GM19238 (cell line): ENCODE measurements around the gene WDFY4.

Source experiments
- DNase-seq: peaks from one replicate; pipeline ENCODE4 v3.0.0; 2011; ENCODE audit warnings: low spot score; ENCODE audit not compliant: insufficient read length

Gene WDFY4

DNA sequence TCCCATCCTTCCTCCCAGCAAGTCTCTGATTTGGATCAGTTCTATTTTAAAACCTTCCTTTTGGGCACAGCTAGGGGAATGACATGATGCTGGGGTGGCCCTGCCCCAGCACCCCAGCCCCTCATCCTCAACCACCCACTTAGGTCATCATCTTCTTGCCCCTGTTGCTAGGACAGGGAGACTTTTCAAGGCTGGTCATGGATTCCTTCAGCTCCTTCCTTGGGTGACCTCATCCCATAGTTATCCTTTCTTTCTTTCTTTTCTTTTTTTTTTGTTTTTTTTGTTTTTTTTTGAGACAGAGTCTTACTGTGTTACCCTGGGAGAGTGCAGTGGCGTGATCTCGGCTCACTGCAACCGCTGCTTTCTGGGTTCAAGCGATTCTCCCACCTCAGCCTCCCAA lies 127.2 kb downstream of the WDFY4 start:
- no peak for DNase-seq

DNA sequence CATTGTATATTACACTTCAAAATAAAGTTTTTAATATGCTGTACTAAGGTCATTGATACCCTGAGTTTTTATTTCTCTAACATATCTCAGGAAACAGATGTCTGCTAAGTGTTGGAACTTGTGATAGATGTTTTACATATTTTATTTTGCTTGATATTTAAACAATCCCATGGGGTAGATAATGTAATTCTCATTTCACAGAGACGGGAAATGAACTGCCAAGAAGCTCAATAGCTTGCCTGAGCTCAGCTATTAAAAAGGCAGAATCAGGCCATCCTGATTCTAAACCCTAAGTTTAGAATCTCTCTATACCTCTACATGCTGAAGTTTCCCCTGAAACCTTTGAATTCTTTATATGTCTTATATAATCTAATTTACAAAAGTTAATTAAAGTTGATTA lies 128.6 kb downstream of the WDFY4 start:
- DNase-seq, result no peak

DNA sequence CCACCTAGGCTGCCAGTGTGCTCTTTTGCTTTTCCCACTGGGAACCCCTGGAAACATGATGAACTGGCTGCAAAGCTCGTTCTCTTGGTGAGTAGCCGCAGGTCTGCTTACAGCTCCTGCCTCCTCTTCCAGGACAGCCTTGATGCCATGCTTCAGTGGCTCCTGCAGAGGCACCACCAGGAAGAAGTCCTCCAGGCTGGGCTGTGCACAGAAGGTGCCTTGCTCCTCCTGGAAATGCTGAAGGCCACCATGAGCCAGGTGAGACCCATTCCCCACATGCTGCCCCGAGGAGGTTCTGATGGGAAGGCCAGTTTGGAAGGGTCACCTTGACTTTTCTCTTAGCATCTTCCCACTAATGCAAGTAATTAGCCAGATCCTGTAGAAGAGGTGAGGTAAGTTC lies 129.2 kb downstream of the WDFY4 start:
- DNase-seq, result no peak

DNA sequence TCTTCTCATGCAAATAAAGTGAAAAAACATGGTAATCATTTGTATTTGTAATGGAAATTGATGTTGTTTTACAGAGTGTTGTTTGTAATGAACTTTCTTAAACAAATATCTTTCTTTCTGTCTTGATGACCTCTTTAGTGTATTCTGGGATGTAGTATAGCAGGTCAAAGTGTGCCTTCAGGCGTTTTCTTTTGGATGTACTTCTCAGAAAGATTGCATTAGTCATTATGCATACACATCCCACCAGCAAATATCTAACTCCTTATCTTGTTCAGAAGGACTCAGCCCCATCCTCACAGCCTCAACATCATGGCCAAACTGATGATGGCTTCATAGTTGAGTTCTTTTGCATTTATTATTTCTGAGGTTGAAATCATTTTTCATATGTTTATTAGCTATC lies 130.3 kb downstream of the WDFY4 start:
- DNase-seq, result no peak

DNA sequence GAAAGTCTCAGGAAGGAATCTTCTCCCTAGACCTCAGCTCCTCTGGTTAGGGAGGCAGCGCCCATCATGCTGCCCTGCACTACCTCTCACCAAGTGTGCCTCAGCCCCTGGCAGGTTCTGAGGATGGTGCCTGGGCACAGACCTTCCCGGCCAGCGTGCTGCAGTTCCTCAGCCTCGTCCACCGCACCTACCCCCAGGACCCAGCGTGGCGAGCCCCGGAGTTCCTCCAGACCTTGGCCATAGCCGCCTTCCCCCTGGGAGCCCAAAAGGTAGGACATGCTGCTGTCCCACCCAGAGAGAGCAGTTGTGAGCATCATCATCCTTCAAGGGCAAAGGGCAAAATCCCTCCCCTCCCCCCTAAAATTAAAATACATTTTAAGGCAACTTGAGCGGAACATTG lies 132.5 kb downstream of the WDFY4 start:
- DNase-seq, result no peak

DNA sequence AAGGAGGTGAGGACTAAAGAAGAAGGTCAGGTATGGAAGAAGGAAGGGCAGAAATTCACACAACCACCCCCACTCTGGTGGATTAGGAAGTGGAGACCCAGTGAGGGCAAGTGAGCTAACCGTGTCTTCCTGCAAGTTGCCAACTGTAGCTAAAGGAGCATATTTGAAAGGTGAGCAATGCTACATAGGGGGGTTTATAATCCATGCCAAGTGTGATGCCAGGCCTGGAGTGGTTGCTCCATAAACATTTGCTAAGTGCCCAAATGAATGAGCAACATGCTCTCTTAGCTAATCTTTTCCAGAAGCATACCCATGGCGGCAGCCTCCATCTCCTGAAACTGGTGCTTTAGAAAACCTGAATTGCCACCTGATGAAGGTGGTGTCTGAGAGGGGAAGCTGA lies 133.4 kb downstream of the WDFY4 start:
- DNase-seq, result no peak

DNA sequence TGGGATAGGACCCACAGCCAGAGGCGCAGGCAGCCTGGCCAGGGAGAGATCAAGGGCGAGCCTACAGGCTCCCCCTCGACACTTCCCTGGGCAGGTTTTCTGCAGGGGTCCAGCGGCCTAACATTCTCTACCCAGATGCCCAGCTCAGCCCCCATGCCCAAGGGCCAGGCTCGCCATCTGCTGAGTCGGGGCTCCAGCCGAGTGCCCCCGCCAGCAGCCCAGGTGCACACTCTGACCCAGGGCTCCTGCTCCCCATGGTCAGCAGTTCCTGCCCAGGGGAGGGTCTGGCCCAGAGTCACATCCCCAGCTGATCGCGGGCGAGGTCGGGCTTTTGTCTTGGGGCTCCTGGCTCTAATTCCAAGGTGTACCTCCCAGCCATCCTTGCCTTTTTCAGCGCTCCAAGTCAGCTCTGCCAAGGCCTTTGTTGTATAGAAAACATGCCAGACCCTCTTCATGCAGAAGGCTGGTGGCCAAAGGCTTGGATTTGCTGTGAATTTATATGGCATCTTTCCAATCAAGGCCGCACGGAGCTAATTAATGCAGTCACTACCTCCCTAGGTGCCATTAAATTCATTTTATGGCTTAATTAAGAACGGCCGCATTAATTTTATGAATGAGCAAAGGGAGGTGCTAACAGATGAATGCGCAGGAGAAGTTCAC lies 134.3 kb downstream of the WDFY4 start:
- no peak for DNase-seq

DNA sequence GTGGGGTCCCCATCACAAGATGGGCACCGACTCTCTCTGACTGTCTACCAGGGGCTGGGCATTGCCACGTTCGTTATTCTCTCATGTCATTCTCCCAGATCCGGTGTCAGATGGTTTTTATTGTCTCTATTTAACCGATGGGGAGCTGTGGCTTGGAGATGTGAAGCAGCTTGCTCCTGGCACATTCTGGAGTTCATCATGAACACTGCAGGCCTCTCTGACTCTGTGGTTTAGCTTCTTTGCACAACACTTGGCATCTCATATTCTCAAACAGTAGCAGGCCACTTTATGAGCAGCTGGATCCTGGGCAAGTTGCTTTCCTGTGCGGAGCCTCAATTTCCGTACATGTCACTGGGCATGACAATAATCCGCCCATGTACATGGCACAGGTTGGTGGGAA lies 135.1 kb downstream of the WDFY4 start:
- DNase-seq, result no peak

DNA sequence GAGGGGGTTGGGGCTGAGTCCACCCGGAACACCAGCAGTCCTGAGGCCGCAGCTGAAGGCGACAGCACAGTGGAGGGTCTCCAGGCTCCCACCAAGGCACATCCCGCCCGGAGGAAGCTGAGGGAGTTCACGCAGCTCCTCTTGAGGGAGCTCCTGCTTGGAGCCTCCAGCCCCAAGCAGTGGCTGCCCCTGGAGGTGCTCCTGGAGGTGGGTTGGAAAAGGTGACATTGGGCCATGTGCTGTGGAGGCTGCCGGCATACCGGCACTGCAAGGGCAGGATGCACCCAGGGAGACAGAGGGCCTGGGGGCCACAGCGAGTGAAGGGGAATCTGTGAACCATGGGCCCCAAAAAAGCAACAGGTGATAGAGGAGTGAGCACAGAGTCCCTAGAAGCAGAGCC lies 135.6 kb downstream of the WDFY4 start:
- no peak for DNase-seq

DNA sequence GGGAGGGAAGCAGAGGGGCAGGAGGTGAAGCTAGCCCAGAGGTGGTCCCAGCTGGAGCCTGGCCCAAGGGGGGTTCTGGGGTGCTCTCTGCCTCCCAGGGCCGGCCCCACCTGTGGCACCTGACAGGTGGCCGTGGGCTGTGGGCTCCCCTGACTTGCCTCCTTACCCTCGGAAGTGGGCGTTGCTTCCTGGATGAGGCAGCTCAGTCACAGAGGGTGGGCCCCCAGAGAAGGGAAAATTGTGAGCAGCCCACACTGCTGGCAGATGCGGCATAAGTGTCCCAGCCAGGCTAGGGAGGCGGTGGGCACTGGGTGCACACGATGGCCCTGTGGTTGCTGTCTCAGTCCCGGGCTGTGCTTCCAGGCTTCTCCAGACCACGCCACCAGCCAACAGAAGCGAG lies 136.0 kb downstream of the WDFY4 start:
- DNase-seq, result no peak

DNA sequence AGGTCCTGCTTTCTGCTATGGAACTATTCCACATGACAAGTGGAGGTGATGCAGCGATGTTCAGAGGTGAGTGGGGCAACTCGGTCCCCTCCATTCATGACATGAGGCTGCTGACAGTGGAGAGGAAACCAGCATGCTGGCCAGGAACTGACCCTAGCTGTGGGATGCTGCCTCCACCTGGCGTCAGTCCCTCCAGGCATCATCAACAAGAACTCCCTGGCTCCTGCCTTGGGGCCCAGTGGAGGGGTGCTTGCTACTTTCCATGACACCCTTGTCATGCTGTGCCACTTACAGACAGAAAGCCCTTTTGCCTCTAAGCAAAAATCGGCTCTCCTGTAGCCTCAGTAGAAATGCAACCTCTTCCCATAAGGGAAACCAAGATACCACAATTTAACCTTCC lies 136.4 kb downstream of the WDFY4 start:
- no peak for DNase-seq

DNA sequence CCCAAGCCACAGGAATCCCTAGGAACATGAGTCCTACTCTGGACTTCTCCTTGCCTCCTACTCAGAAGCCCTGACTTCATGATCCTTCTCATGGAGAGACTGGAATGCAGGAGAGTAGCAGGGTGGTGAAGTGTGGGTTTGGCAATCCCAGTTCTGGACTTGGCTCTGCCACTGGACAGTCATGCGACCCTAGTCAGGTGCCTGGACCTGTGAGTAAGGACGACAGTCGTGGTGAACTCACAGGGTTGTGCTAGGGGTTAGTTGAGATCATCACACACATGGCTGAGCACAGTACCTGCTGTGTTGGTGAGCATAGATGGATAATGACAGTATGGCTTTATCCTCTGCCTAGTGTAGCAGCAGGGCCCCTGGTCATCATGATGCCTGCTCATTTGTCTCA lies 137.0 kb downstream of the WDFY4 start:
- no peak for DNase-seq

DNA sequence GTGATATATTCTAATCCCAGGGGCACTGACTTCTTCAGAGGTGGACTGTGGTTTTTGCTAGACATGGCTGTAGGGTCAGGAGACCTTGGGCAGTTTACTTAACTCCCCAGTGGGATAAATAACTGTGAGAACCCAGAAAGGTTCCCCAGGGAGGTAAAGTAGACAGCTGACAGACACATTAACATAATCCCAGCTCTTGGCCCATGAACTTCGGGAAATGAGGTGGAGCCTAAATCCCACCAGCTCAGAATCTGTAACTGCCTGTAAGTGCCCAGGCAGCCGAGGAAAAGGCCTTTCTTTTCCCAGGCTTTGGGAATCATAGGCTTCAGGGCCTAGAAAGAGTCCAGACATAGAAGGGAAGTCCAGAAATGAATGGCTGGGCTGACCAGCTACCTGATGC lies 149.0 kb downstream of the WDFY4 start:
- DNase-seq, result no peak

DNA sequence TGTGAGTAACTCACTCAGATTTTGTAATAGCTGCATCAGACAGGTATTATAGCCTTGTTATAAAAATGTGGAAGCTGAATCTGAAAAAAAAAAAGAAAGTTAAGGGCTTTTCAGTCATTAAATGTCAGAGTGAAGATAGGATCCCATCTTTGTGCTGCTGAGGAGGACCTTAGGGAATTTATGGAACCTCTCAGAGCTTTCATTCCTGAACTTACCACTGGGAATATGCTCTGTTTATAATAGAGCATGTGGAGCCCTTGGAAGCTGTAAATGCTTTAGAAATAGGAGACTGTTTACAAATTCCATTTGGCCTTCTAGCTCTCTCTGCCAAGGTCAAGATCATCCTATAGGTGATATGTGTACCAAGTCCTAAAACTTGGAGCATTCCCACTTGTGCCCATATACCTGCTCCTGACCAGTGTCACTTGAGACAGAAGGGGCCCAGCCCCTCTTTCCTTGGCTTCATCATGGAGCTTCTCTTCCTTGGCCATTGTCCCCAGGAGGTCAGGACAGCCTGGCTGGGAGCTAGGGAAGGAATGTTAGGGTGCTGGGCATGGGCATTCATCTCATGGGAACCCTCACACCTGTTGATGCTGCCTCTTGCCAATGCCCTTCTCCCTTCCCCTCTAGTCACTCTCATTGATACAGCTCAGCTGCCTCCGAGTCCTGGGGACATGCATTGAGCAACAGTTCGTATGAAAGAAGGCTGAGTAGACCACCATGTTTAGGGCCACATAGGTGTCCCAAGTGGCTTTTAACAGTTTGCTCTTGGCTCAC lies 149.7 kb downstream of the WDFY4 start:
- no peak for DNase-seq

DNA sequence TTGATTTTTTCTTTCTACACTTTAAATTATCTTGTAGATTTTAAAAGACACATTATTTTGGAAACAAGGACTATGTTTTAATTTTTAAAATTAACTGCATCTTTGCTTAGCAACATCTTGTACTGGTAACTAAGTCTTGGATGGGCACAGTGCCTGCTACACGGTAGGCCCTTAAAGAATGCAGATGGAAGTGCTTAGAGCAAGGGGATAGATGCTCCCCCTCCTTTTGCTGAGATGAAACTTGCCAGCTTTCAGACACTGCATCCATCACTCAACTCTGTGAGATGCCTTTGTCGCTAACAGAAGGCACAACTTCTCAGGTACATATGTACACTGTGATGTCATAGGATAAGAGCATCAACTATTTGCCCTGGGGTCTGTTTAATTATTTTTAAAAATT lies 151.1 kb downstream of the WDFY4 start:
- DNase-seq, result no peak

DNA sequence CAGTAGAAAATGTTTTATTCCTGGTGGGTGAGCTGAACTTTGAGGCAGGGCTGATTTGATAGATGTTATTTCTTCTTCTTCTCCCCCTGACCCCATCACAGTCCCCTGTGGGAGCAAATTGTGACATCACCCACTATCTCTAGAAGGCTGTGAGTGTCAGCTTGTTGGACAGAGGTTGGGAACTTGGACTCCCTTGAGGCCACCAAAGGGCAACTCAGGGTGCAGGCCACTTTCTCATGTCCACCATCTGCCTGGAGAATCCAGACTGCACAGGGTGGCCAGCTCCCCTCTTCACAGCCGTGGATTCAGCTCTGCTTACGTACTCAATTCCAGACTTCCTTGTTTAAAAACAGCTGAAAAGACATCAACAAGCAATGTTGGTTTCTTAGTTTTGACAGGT lies 151.9 kb downstream of the WDFY4 start:
- no peak for DNase-seq

DNA sequence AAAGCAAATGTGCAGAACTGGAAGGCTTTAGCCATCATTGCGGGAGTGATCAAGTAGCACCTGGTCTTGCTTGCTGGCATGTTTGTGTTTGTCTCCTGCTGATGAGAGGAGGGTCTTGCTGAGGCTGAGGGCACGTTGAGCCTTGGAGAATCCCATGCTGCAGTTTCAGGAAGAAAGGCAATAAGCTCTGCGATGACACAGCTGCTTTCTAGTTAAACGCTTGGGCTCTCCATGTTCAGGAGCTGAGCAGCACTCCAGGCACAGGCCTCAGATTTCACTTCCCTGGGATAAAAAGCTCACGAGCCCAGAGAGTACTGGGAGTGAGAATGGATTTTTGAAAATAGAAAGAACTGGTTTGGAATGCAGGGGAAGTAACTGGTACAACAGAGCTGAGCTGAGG lies 154.2 kb downstream of the WDFY4 start:
- no peak for DNase-seq

DNA sequence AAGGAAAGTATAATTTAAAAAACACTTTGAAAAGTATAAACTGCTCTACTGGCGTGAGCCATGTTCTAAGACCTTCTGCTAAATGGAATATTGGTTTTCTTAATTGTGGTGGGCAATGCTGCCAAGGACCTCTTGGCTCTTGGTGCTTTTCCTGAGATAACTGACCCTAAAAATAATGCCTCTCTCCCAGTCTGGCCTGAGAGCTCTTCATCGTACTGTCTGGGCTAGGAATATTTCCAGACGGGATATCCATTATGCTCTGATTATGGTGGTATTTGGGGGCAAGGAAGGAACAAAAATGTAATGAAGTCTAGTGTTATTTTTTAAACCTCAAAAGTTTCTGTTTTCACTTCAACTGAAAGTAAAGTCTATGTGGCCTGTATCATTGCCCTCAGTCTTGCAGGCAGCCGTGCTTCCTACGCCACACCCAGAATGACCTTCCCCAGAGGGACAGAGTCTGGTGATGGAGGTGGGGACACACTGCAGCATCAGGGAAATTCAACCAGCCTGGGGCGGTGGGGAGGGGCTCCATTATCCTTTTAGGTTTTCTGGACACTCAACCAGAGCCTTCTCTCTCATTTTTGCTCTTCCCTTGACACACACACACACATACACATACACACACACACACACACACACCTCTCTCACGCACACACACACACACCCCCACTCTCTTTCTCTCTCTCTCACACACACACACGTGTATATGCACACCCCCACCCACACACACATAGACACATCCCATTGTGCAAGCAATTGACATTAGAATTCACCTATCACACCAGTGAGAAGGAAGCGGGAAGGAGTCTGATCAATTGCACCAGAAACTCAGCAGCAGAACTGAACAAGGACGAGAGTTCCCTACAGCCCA lies 155.4 kb downstream of the WDFY4 start:
- no peak for DNase-seq

DNA sequence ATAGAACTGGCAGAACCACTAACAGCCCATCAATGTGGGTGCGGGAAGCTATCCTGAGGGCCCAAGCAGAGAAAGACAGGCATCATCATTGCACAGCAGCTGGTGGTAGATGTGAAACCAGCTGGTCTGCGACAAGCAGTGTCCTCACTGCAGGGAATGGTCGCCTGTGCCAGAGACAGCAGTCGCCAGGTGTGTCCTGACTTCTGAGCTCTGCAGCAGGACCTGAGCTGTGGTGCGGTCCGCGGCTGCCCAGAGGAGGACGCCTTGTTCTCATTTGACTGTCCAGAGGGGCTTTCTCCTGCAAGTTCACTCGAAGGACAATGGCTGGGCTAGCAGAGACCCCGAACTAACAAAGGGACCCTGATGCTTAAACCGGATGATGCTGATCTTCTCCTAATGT lies 157.6 kb downstream of the WDFY4 start:
- DNase-seq, result no peak

DNA sequence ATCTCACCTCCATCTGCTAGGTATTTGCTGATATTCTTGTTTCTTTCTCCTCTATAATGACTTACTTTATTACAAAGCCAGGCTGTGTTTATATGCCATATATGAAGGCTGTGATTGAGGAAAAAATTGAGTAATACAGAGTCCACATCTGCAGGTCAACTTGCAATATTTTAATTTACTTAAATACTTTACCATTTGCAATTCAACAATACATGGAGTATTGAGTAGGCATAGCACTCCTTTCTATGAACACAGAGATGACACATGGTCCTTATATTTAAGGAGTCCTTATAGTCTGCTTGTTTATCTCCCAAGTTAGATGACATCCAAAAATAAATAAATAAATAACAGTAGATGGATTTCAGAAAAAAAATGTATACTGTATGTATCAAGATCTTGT lies 158.5 kb downstream of the WDFY4 start:
- no peak for DNase-seq

DNA sequence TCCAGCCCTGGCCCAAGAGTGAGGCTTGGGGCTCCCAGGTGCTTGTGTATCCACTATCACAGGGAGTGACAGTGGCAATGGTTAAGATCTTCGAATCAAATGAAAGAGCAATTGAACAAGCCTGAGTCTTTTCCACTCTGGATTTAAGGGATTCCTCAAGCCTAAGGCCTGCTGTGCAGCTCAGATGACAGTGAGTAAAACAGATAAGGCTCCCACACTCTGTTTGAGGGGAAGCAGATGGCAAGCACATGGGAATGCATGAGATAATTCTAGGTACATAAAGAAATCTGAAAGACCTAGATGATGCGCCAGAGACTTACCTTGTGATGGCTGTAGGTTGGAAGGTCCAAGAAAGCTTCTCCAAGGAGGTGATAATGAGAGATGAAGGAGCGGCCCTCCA lies 159.9 kb downstream of the WDFY4 start:
- no peak for DNase-seq

DNA sequence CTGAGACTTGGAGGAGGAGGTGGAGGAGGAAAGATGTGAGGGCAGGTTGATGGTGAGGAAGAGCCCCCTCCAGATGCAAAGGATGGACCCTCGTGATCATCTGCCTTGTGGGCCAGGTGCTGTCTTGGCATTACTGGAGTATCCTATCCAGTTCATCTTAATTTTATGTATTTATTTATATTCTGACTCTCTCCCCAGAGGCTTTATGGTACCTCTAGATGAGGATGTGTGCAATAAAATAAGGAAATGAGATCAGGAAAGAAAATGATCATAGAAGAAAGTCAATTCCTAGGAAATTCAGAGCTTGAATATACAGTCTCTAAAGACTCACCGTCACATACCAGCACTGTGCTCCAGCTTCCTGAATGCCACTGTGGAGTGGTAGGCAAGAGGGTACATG lies 160.8 kb downstream of the WDFY4 start:
- DNase-seq, result no peak
